Measurements from ENCODE around the gene NFKB1.

DNA sequence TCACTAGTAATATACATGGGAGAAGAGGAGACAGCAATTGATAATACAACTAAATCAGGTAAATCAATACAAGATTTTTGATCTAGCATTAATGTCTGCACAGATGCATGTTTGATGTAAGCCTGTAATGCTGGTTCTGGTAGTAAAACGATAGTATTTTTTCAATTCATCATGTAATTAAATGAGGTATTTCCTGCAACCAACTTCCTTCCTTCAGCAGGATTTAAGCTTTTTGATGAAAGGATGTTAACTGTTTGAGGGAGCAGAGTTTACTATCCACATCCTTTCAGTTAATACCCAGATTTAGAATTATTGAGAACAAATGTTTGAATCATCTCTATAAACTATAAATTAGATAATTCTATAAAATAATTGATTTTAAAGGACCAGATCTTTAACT lies 31.4 kb upstream of the NFKB1 start:
- TF ChIP-seq POLR2A (IDR thresholded peaks at IDR 0.05; ENCODE audit: low read depth) (no peak), EP300 (IDR thresholded peaks at IDR 0.05) (no peak), POLR2AphosphoS5 (IDR thresholded peaks at IDR 0.05) (no peak)
- TF ChIP-seq, protein P1, sequence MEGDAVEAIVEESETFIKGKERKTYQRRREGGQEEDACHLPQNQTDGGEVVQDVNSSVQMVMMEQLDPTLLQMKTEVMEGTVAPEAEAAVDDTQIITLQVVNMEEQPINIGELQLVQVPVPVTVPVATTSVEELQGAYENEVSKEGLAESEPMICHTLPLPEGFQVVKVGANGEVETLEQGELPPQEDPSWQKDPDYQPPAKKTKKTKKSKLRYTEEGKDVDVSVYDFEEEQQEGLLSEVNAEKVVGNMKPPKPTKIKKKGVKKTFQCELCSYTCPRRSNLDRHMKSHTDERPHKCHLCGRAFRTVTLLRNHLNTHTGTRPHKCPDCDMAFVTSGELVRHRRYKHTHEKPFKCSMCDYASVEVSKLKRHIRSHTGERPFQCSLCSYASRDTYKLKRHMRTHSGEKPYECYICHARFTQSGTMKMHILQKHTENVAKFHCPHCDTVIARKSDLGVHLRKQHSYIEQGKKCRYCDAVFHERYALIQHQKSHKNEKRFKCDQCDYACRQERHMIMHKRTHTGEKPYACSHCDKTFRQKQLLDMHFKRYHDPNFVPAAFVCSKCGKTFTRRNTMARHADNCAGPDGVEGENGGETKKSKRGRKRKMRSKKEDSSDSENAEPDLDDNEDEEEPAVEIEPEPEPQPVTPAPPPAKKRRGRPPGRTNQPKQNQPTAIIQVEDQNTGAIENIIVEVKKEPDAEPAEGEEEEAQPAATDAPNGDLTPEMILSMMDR (IDR thresholded peaks at IDR 0.05) = no peak

Data from esophagus muscularis mucosa (tissue), 4 donors.